HG03108 (cell line): Measurements from ENCODE around the gene MT1A.
"Not testable (repeated sequence)": the region's sequence is repeated elsewhere in the genome, so short reads cannot be mapped to it uniquely, and the experiment has no call there.

Experiments used
- ATAC-seq: cut with Tn5 transposase; IDR thresholded peaks from one replicate; pipeline ENCODE4 v1.9.1; 2021; ENCODE audit warnings: moderate library complexity; ENCODE audit not compliant: unreplicated experiment

Gene MT1A

GRCh38 chr16:56610017-56610608 is 28.4 kb upstream of the MT1A start:
- no peak for ATAC-seq

GRCh38 chr16:56610609-56611111 is 27.8 kb upstream of the MT1A start:
- no peak for ATAC-seq

DNA sequence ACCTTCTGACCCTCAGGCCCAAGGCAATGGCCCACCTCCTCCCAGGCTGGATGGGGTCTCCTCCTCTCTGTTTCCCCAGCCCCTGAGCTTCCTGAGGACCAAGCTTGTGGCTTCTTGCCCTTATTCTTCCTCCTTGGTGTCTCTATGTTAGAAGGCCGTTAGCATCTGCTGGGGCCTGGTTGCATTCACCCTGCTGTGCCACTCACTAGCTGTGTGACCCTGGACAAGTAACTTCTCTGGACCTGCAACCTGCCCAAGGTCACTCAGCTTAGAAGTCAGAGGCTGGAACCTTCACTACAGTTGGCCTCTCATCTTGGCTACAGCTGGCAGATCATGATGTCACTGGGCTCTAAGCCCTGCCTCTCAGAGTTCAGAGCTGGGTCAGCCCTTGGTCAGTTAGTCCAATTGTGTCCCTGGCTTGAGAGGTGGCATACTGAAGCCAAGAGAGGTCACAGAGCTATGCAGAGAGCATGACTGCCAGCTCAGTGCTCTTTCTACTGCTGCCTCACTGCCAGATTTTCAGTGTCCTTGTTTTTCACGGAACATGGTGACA is 27.1 kb upstream of the MT1A start:
- no peak for ATAC-seq

- ATAC-seq = no peak
Observed at GRCh38 chr16:56613706-56614105, 24.8 kb upstream of the MT1A start.

DNA sequence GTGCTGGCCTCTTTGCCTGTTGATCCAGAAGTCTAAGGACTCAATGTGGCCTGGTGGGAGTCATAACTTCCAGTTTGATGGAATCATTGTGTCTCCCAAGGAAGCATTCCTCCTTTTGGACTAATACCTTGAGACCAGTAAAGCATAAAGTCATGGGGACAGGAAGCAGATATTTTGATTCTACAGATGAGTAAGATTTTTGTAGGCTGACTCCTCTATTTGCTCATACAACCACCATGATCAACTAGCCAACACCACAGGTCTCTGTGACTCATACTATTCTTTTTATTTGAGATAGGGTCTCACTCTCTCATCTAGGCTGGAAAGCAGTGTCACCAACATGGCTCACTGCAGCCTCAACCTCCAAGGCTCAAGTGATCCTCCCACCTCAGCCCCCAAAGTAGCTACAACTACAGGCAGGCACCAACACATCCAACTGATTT is 23.9 kb upstream of the MT1A start:
- ATAC-seq = no peak

DNA sequence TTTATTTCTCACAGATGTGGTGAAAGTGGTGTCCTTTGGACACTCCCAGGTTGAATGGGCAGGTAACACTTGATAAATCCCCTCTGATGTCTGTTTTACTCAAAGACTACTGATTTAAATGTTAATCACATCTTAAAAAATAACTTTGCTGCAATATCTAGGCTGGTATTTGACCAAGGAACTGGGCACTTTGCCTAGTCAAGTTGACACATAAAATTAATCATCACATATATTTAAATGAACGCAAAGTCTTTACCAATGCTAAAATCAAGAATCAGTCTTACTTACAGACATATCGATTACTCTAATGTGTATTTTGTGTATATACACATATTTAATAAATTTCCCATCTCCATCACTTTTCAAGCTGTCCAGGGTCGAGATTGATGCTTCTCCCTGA is 23.1 kb upstream of the MT1A start:
- ATAC-seq = no peak

DNA sequence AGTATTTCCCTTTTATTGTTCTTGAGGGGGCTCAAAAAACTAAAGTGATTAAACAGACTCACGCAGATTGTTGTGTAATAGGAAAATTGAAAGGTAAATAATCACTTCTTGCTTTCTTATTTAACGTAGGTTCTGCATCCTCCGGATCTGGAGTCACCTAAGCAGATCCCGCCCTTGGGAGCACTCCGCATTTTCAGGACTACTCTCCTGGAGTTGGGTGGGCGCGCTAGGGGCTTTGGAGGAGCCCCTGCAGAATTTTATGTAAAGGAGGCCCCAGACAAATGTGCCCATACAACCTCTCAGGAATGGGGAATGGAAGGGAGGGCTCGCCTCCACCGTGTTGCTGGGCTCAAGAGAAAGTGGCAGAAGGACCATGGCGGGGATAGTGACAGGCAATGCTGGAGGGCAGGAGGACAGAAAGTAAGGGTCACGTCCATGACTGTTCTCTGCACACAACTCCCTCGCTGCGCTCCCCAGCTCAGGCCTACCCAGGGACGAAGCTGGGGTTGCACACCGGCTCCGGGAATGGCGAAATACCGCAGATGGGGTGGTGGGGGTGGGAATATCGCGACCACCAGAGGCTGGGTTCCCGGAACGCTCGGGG is 21.8 kb upstream of the MT1A start:
- no peak for ATAC-seq

DNA sequence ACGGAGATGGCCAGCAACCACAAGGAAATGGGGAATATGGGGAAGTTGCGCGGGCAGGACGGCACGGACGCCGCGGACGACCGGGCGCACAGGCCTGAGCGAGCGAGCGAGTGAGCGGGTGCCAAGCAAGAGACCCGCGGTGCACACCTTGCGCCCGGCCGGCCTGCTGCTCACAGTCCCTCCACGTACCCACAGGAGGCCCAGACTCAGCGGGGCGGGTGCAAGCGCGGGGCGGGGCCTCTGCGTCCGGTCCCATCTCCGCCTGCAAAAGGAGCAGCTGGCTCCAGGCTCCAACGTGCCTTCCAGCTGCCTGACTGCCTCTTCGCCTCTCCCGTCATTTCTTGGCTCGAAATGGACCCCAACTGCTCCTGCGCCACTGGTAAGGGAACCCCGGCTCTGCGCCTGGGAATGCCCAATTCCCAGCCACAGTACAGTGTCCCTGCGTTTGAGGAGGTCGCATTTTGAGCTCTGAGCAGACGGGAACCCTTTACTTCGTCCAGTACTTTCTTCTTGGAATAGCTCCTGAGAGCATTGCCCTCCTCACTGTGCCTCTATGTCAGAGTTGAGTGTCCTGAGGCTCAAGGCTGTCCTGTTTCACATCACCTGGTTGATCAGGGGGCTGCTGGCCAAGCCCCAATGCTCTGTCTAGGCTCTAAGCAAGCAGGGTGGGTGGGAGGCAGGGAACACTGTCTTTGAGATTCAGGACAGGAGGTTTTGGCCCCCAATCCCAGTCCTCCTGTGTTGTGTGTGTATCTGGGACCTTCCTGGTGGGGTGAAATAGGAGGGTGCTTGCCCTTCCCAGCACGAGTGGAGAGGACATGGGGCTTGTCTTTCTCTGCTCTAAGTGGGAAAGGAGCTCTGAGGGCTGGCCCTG is 21.0 kb upstream of the MT1A start:
- ATAC-seq = no peak

- no peak for ATAC-seq
Observed at GRCh38 chr16:56618138-56618537, 20.3 kb upstream of the MT1A start.

GRCh38 chr16:56620339-56620897 is 18.0 kb upstream of the MT1A start:
- ATAC-seq = no peak

DNA sequence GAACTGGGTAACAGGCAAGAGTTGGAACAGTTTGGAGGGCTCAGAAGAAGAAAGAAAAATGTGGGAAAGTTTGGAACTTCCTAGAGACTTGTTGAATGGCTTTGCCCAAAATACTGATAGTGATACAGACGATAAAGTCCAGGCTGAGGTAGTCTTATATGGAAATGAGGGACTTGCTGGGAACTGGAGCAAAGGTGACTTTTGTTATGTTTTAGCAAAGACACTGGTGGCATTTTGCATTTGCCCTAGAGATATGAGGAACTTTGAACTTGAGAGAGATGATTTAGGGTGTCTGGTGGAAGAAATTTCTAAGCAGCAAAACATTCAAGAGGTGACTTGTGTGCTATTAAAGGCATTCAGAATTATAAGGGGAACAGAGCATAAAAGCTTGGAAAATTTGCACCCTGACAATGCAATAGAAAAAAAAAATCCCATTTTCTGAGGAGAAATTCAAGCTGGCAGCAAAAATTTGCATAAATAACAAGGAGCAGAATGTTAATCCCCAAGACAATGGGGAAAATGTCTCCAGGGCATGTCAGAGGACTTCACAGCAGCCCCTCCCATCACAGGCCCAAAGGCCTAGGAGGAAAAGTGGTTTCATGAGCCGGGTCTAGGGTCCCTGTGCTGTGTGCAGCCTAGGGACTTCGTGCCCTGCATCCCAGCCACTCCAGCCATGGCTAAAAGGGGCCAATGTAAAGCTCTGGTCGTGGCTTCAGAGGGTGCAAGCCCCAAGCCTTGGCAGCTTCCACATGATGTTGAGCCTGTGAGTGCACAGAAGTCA is 16.6 kb upstream of the MT1A start:
- not testable (repeated sequence) for ATAC-seq

GRCh38 chr16:56623184-56623583 is 15.3 kb upstream of the MT1A start:
- not testable (repeated sequence) for ATAC-seq

DNA sequence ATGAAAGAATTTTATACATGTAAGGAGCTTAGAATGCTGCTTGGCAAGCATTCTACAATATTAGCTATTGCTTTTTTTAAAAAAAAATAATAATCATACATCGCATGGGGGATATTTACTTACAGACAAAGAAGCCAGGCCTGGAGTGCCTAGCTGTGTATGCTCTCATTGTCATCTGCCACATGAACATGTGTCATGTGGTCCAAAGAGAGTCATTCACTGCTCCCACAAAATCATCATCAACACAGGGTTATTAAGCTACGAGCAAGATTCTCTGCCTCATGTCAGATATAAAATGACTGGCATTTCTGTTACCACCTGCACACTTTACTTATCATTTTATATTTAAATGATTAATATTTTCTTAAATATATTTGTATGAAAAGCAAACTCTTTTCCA is 14.8 kb upstream of the MT1A start:
- no peak for ATAC-seq

DNA sequence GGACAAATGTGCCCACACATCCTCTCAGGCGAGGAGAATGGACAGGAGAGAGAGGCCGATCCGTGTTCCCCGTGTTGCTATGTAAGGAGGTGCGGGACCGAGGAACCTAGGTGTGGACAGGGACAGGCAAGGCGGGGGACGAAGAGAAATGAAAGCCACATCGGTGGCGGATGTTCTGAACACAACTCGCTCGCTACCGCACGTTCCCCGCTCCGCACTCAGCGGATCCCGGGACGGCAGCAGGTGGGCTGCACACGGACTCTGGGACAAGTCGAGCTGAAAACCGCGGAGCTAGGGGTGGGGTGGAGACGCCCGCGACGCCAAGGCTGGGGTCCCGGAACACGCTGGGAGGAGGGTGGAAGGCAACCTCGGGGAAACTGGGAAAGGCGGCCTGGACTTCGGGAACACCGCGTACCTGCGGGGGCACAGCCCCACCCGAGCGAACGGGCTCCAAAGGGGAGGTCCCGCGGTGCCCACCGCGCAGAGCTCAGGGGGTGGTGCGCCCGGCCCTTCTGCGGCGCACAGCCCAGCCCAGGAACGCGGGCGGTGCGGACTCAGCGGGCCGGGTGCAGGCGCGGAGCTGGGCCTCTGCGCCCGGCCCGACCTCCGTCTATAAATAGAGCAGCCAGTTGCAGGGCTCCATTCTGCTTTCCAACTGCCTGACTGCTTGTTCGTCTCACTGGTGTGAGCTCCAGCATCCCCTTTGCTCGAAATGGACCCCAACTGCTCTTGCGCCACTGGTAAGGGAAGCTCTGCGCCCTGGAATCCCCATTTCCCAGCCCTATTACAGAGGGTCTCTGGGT is 13.1 kb upstream of the MT1A start, which contains the start of gene MT1E:
Gene MT1E (plus strand): TSS at position 642 of the 803 bp plus-strand sequence. CDS start 71 bp downstream, at position 713.
- no peak for ATAC-seq

- no peak for ATAC-seq
Observed at GRCh38 chr16:56625943-56626654, 12.4 kb upstream of the MT1A start.

GRCh38 chr16:56626685-56627084 is 11.8 kb upstream of the MT1A start:
- no peak for ATAC-seq

DNA sequence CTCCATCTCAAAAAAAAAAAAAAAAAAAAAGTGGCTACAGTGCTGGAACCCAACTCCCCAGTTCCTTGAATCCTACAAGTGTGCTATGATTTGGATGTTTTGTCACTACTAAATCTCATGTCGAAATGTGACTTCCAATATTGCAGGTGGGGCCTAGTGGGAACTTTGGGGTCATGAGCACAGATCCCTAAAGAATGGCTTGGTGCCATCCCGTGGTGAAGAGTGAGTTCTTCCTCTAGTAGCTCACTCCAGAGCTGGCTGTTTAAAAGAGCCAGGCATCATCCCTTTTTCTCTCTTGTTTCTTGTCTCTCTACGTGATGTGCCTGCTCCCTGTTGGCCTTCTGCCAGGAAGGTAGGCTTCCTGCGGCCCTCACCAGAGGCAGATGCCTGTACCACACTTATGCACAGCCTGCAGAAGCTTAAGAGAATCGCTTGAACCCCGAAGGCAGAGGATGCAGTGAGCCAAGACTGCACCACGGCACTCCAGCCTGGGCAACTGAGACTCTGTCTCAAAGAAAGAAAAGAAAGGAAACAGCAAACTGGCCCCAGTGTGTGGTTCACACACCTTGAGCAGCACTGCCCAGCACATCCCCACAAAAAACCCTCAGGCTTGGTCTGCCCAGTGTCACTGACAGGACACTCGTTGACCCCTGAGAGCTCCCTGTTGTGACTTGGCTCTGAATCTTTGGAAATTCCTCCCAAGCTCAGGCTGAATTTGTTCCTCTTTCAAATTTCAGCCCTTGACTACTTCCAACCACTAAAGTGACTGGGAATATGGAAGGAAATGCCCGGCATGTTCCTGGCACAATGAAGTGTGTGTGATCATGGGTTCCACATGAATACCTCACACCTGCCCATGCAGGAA is 9.7 kb upstream of the MT1A start:
- no peak for ATAC-seq

- ATAC-seq = no peak
Observed at GRCh38 chr16:56629531-56629930, 8.9 kb upstream of the MT1A start.
